Hepatocyte (in vitro differentiated cells): ENCODE data around the gene DTNA.

Experiments
- EZH2 ChIP-seq: fragments of 200-600 bp; sonication (generic); IDR thresholded peaks from 2 replicates; pipeline ENCODE4 v1.6.1; 2016; ENCODE audit warnings: antibody characterized with exemption, mild to moderate bottlenecking, borderline replicate concordance
- EZH2phosphoT487 ChIP-seq: fragments of 200-600 bp; sonication (generic); IDR thresholded peaks from one replicate; pipeline ENCODE4 v1.6.1; 2018; ENCODE audit warnings: antibody characterized with exemption, mild to moderate bottlenecking, low read depth, moderate library complexity; ENCODE audit not compliant: unreplicated experiment, severe bottlenecking
- TF ChIP-seq, protein P1 (sequence below): fragments of 200-600 bp; sonication (generic); IDR thresholded peaks from 2 replicates; pipeline ENCODE4 v1.5.1; 2016; ENCODE audit warnings: antibody characterized with exemption, mild to moderate bottlenecking; ENCODE audit not compliant: poor library complexity

DNA sequence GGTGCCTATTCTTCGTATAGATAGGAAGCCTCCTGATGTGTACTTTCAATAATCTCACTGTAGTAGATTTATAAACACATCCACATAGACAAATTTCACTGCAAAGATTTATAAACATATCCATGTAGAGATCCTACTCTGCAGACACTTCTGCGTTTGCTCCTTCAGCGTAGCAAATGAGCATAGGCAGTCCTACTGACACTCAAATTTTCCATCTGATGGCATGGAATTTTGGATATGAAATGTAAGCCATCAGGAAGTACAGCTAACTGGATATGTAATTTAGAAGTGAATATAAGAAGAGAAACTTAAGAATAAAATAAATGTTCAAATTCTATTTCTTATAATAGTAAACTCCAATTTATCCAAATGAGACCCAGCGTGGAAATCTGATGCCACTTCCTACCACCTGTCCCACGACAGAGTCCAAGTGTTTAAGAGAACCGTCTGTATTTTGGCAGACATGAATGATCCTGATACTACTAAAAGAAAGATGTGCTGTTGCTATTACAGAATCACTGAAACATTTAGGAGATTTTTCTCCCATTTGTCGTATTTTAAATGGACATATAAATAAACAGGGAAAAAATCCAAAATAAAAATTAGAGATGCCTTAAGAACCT is 86.0 kb downstream of the DTNA start:
- TF ChIP-seq, protein P1, sequence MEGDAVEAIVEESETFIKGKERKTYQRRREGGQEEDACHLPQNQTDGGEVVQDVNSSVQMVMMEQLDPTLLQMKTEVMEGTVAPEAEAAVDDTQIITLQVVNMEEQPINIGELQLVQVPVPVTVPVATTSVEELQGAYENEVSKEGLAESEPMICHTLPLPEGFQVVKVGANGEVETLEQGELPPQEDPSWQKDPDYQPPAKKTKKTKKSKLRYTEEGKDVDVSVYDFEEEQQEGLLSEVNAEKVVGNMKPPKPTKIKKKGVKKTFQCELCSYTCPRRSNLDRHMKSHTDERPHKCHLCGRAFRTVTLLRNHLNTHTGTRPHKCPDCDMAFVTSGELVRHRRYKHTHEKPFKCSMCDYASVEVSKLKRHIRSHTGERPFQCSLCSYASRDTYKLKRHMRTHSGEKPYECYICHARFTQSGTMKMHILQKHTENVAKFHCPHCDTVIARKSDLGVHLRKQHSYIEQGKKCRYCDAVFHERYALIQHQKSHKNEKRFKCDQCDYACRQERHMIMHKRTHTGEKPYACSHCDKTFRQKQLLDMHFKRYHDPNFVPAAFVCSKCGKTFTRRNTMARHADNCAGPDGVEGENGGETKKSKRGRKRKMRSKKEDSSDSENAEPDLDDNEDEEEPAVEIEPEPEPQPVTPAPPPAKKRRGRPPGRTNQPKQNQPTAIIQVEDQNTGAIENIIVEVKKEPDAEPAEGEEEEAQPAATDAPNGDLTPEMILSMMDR: no peak
- TF ChIP-seq EZH2 (no peak), EZH2phosphoT487 (no peak)
